Activated CD8-positive, alpha-beta memory T cell treated with anti-CD3 and anti-CD28 coated beads, Interleukin-2, amount 50 U/mL, for 4 hours (primary cell): ENCODE results near the gene IFT43.

Experiments used
- DNase-seq: peaks from one replicate; pipeline ENCODE4 v3.0.0-alpha.2; 2020

Gene IFT43

GRCh38 chr14:76115010-76115422 is 129.5 kb downstream of the IFT43 start:
- no peak for DNase-seq

GRCh38 chr14:76117789-76118484 is 132.4 kb downstream of the IFT43 start:
- no peak for DNase-seq

GRCh38 chr14:76118594-76118993 is 133.0 kb downstream of the IFT43 start:
- no peak for DNase-seq

GRCh38 chr14:76121089-76121748 is 135.7 kb downstream of the IFT43 start:
- DNase-seq: no peak

- DNase-seq: no peak
These were observed 138.1 kb downstream of the IFT43 start for GRCh38 chr14:76123426-76124225.

GRCh38 chr14:76125511-76125910 is 139.9 kb downstream of the IFT43 start:
- DNase-seq: no peak

GRCh38 chr14:76126076-76126475 is 140.5 kb downstream of the IFT43 start:
- DNase-seq: no peak

- DNase-seq: no peak
These were observed 144.5 kb downstream of the IFT43 start for GRCh38 chr14:76129851-76130576.

GRCh38 chr14:76131071-76131965 is 145.8 kb downstream of the IFT43 start:
- no peak for DNase-seq

GRCh38 chr14:76133103-76133502 is 147.5 kb downstream of the IFT43 start:
- no peak for DNase-seq
